ENCODE measurements around the gene DTNBP1. TPM values are rescaled to one million over a fixed set of nuclear protein-coding genes. Genes with fewer than 3 reads are reported as not detected.
A peak's percentile ranks its signal among the peaks of the same experiment; 100 is the strongest.

The DTNBP1 gene
- total RNA-seq, 2 donors from 2014 or later: 9.0 to 14.1 TPM

DNA sequence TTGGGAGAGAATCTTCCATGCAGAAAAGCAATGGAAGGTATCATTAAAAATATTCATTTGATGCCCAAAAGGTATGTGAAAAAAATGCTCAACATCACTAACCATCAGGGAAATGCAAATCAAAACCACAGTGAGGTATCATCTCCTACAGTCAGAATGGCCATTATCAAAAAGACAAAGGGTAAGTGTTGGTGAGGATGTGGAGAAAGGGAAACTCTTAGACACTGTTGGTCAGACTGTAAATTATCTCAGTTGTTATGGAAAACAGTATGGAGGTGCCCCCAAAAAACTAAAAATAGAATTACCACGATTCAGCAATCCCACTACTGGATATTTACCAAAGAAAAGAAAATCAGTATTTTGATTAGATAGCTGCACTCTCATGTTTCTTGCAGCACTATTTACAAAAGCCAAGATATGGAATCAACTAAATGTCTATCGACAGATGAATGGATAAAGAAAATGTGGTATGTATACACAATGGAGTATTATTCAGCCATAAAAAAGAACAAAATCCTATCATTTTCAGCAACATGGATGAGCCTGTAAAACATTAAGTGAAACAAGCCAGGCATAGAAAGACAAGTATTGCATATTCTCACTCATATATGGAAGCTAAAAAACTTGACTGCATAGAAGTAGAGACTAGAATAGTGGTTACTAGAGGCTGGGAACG is 84.0 kb downstream of the DTNBP1 start:
- Histone ChIP-seq H3K27ac (no peak overlapping the region), H3K9me3 (no peaks in the 10 kb centered on the region), H3K4me3 (no peak overlapping the region), H3K36me3 (no peaks in the 10 kb centered on the region), H3K27me3 (replicated peaks; ENCODE audit: insufficient read depth) (no peaks in the 10 kb centered on the region), H3K4me1 (replicated peaks) (peaks cover 6% of the 10 kb centered on the region)
- no peak for DNase-seq (ENCODE audit: low spot score)
- no peak for TF ChIP-seq CTCF (IDR thresholded peaks at IDR 0.05)
- WGBS: 89% methylated on average over 3 of the region's 3 CpGs
- intact Hi-C loops (cut with DNase I): no loop called here

DNA sequence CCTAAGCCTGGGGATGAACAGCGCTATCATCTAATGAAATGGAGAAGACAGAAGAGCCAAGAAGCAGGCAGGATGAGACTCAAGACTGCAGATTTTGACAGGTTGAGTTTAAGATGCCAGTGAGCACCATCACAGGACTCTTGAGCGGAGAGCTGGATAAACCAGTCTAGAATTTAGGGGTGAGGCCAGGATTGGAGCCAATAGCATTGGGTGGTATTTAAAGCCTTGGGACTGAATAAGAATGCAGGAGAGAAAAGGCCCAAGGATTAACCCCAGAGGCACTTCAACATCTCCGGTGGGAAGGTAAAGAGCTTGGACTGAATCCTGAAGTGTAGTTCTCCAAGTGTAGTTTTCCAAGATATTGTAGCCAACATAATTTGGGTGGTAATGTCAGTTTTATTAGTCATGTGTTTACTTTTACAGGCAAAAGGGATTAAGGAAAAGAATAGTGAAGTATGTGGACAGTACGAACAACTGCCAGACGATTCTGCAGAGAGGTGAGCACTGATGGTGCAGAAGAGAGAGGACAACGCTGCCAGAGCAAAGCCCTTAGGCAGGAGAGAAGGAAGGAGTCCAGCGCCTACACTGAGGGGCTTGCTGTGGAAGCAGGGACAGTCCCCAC is 85.2 kb downstream of the DTNBP1 start:
- Histone ChIP-seq H3K9me3 (no peaks in the 10 kb centered on the region), H3K36me3 (no peaks in the 10 kb centered on the region), H3K27me3 (replicated peaks; ENCODE audit: insufficient read depth) (no peaks in the 10 kb centered on the region), H3K4me3 (no peak overlapping the region), H3K4me1 (replicated peaks) (peaks cover 6% of the 10 kb centered on the region), H3K27ac (no peak overlapping the region)
- WGBS: 29% methylated on average over 7 of the region's 7 CpGs
- no peak for DNase-seq (ENCODE audit: low spot score)
- intact Hi-C loops (cut with DNase I): no loop called here
- TF ChIP-seq POLR2A (IDR thresholded peaks at IDR 0.05): no peak
- TF ChIP-seq POLR2AphosphoS5 (IDR thresholded peaks at IDR 0.05): peak; percentile 23

DNA sequence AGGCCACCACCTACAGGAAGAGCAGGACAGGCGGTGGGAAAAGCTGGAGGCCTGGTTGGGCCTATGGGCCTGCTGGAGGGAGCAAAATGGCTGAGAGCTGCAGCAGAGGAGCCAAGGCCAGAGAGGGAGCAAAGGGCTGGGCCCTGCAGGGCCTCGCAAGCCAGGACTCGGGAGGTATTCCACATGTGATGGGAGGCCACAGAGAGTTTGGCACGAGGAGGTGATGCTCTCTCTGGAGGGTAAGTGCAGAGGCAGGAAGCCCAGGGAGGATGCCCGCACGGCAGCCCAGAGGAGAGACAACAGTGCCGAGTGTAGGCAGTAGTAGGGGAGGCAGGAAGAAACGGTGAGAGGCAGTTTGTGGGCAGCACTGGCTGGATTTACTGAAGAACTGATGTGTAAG is 85.7 kb downstream of the DTNBP1 start:
- Histone ChIP-seq H3K4me1 (replicated peaks) (peaks cover 6% of the 10 kb centered on the region), H3K27me3 (replicated peaks; ENCODE audit: insufficient read depth) (no peaks in the 10 kb centered on the region), H3K4me3 (no peak overlapping the region), H3K36me3 (no peaks in the 10 kb centered on the region), H3K9me3 (no peaks in the 10 kb centered on the region), H3K27ac (no peak overlapping the region)
- intact Hi-C loops (cut with DNase I): no loop called here
- 67% methylated on average over 8 of the region's 8 CpGs for WGBS
- DNase-seq (ENCODE audit: low spot score): no peak
- TF ChIP-seq CTCF (IDR thresholded peaks at IDR 0.05): no peak
- no peak for TF ChIP-seq POLR2A (IDR thresholded peaks at IDR 0.05)
- TF ChIP-seq POLR2AphosphoS5 (IDR thresholded peaks at IDR 0.05): no peak

DNA sequence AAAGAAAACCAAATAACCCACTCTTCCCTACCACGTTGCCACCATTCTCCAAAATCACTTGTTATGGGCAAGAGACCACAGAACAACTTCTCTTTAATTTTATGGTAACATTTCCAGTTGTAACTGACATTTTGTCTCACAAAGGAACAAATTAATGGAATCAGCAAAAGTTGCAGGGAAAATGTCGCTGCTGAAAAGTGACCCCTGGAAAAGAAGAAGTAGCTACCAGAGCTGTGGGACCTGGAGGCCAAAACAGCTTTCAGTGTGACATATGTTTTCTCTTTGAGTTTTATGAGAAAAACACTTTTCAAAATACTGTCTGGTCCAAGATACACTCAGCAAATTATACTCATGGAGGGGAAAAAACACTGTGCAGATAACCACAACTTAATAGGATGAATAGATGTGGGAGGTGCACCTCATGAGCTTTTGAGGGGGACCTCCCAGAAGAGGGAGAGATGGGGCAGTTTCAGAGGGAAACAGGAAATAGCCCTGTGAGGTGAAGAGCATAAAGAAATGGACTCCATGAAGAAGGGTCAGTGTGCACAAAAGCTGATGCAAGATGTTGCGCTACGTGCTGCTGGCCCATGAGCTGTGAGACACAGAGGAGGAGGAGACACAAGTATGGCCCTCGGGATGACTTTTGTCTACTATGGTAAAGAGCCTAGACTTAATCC is 87.3 kb downstream of the DTNBP1 start:
- peaks cover 6% of the 10 kb centered on the region for H3K4me1 ChIP-seq (replicated peaks)
- WGBS: 88% methylated on average over 5 of the region's 5 CpGs
- TF ChIP-seq POLR2A (IDR thresholded peaks at IDR 0.05): no peak
- TF ChIP-seq POLR2AphosphoS5 (IDR thresholded peaks at IDR 0.05): no peak
- TF ChIP-seq CTCF (IDR thresholded peaks at IDR 0.05): no peak
- no peak overlapping the region for H3K4me3 ChIP-seq
- H3K9me3 ChIP-seq: no peaks in the 10 kb centered on the region
- H3K27ac ChIP-seq: no peak overlapping the region
- no peaks in the 10 kb centered on the region for H3K36me3 ChIP-seq
- no peaks in the 10 kb centered on the region for H3K27me3 ChIP-seq (replicated peaks; ENCODE audit: insufficient read depth)
- no peak for DNase-seq (ENCODE audit: low spot score)
- intact Hi-C loops (cut with DNase I): no loop called here

GRCh38 chr6:15574486-15574885 is 88.3 kb downstream of the DTNBP1 start:
- WGBS: 70% methylated on average over 3 of the region's 3 CpGs
- no peaks in the 10 kb centered on the region for H3K36me3 ChIP-seq
- H3K27me3 ChIP-seq (replicated peaks; ENCODE audit: insufficient read depth): no peaks in the 10 kb centered on the region
- H3K4me1 ChIP-seq (replicated peaks): peaks cover 6% of the 10 kb centered on the region
- no peak for DNase-seq (ENCODE audit: low spot score)
- H3K27ac ChIP-seq: no peak overlapping the region
- no peaks in the 10 kb centered on the region for H3K9me3 ChIP-seq
- intact Hi-C loops (cut with DNase I): no loop called here
- H3K4me3 ChIP-seq: no peak overlapping the region
- TF ChIP-seq POLR2A (IDR thresholded peaks at IDR 0.05) (no peak), CTCF (IDR thresholded peaks at IDR 0.05) (no peak), POLR2AphosphoS5 (IDR thresholded peaks at IDR 0.05) (no peak)

All from prostate gland (tissue), 2 donors.